GM19455 (cell line): ENCODE results near the gene AIP.

Source experiments
- ATAC-seq: cut with Tn5 transposase; IDR thresholded peaks from one replicate; pipeline ENCODE4 v1.9.1; 2021; ENCODE audit not compliant: unreplicated experiment

The AIP gene

GRCh38 chr11:67525275-67525976, 42.6 kb downstream of the AIP start:
- ATAC-seq: no peak

GRCh38 chr11:67528376-67528775, 45.5 kb downstream of the AIP start:
- ATAC-seq: no peak

GRCh38 chr11:67530282-67530592, 47.4 kb downstream of the AIP start:
- no peak for ATAC-seq

GRCh38 chr11:67532889-67533288, 50.1 kb downstream of the AIP start:
- ATAC-seq: no peak

DNA sequence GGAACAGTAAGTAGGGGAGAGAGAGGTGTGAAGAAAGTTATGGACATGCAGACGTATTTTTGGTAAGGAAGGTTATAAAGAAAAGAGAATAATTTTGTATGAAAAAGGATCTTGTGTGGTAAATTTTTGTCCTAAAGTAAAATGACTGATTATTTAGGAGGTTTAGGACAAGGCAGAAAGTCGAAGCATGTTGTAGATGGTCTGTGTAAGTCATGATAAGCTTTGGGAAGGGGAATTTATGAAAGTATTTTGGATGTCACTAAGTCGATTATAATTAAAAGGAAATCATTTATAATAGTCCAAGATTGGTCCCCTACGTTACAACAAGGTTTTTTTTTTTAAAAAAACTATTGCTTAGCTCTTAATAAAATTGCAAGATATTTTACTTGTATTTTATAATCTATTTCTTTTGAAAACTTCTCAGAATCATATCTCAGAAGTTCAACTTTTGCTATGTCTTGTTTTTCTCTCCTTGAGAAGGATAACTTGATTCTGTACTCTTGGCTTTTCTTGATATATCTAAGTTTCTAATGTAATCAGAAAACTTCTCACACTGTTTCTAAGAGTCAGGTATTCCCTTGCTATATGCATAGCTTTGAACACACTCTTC, 51.3 kb downstream of the AIP start:
- no peak for ATAC-seq

DNA sequence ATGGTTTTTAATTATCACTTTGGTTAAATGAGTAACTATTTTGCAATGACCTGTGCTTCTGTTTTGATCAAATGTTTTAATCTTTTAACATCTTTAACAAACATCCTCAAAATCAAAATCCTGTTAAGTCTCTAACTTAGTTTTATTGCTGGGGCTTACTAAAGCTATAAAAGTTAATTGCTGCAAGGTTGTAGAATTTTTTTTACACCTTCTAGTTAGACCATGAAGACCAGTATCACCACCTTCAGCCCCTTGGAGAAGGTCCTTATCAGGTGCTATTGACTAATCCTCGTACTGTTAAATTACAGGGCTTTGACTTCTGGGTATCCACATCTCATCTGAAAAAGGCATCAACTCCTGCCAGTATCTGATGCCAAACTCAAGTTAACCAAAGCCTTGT, 52.7 kb downstream of the AIP start:
- no peak for ATAC-seq

DNA sequence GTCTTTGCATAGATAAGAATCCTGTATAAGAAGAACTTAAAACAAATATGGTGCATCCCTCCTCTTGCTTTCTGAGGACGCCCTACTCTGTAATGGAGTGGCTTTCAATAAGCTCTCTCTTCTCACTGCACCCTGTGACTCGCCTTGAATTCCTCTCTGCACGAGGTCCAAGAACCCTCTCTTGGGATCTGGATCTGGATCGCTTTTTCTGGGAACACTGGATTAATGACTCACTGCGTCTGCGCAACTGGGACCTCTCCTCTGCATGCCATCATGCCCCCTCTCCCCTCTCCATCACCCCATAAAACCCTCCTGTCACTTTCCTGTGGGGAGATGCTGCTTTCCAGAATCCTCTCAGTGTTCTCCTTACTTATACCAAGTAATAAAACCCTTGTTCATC, 55.5 kb downstream of the AIP start:
- ATAC-seq: no peak

- no peak for ATAC-seq
These were observed 56.1 kb downstream of the AIP start for GRCh38 chr11:67538823-67539505.

GRCh38 chr11:67539550-67539949, 56.7 kb downstream of the AIP start:
- no peak for ATAC-seq
